Chondrocyte (in vitro differentiated cells): ENCODE data around the gene EPN1. TPM values are rescaled to one million over a fixed set of nuclear protein-coding genes. Genes with fewer than 3 reads are reported as not detected.
A peak's percentile ranks its signal among the peaks of the same experiment; 100 is the strongest.

Source experiments
- DNase-seq: peaks from one replicate; pipeline ENCODE4 v3.0.0; 2021; ENCODE audit warnings: mixed read lengths, low spot score
- H3K27ac Mint-ChIP-seq: one replicate; pipeline ENCODE4 v1.8.0; 2021; ENCODE audit warnings: mild to moderate bottlenecking, moderate library complexity, mixed read lengths; ENCODE audit not compliant: unreplicated experiment
- H3K27me3 Mint-ChIP-seq: 2 replicates; pipeline ENCODE4 v1.8.0; 2021; ENCODE audit warnings: low read depth, mixed read lengths
- H3K36me3 Mint-ChIP-seq: 2 replicates; pipeline ENCODE4 v1.8.0; 2021; ENCODE audit warnings: low read depth, mixed read lengths
- H3K4me1 Mint-ChIP-seq: 2 replicates; pipeline ENCODE4 v1.8.0; 2021; ENCODE audit warnings: low read depth, mild to moderate bottlenecking, mixed read lengths
- H3K4me3 Mint-ChIP-seq: one replicate; pipeline ENCODE4 v1.8.0; 2021; ENCODE audit warnings: mild to moderate bottlenecking, moderate library complexity, mixed read lengths; ENCODE audit not compliant: unreplicated experiment
- H3K9me3 Mint-ChIP-seq: 2 replicates; pipeline ENCODE4 v1.8.0; 2021; ENCODE audit warnings: low read depth, mixed read lengths
- total RNA-seq: library from RNA; stranded (reverse); gene quantifications from 3 replicates; pipeline ENCODE4 v1.2.1, GENCODE V29; 2021
- TF ChIP-seq, protein P1 (sequence below): fragments of 200-600 bp; sonication (generic); IDR thresholded peaks from 2 replicates; pipeline ENCODE4 v1.5.0; 2021; ENCODE audit warnings: antibody characterized with exemption, mild to moderate bottlenecking, moderate library complexity

Gene EPN1
- total RNA-seq, 1 donor from 2014 or later, result 124 TPM

- Mint-ChIP-seq H3K4me1 (peaks cover 38% of the 10 kb centered on the region), H3K27ac (peak overlapping the region; percentile 33), H3K9me3 (no peaks in the 10 kb centered on the region), H3K27me3 (no peaks in the 10 kb centered on the region), H3K36me3 (peaks cover 3% of the 10 kb centered on the region), H3K4me3 (no peak overlapping the region)
- TF ChIP-seq, protein P1, sequence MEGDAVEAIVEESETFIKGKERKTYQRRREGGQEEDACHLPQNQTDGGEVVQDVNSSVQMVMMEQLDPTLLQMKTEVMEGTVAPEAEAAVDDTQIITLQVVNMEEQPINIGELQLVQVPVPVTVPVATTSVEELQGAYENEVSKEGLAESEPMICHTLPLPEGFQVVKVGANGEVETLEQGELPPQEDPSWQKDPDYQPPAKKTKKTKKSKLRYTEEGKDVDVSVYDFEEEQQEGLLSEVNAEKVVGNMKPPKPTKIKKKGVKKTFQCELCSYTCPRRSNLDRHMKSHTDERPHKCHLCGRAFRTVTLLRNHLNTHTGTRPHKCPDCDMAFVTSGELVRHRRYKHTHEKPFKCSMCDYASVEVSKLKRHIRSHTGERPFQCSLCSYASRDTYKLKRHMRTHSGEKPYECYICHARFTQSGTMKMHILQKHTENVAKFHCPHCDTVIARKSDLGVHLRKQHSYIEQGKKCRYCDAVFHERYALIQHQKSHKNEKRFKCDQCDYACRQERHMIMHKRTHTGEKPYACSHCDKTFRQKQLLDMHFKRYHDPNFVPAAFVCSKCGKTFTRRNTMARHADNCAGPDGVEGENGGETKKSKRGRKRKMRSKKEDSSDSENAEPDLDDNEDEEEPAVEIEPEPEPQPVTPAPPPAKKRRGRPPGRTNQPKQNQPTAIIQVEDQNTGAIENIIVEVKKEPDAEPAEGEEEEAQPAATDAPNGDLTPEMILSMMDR, result no peak
- peak; percentile 92 for DNase-seq
Observed at GRCh38 chr19:55650602-55651230, 24.3 kb upstream of the EPN1 start.

DNA sequence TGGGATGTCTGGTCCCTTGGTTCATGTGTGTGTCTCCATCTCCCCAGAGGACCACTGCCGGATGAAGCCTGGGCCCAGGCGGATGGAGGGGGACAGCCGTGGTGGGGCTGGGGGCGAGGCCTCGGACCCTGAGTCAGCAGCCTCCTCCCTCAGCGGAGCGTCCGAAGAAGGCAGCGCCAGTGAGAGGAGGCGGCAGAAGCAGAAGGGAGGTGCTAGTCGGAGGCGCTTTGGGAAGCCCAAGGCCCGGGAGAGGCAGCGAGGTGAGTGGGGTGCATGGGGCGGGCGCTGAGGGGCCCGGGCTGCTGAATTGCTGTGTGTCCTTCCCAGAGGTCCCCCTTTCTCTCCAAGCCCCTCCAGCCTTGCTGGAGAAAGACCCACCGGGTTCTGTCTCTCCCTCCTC, 23.8 kb upstream of the EPN1 start:
- TF ChIP-seq, protein P1, result no peak
- no peak overlapping the region for H3K4me3 Mint-ChIP-seq
- no peaks in the 10 kb centered on the region for H3K27me3 Mint-ChIP-seq
- peaks cover 42% of the 10 kb centered on the region for H3K4me1 Mint-ChIP-seq
- H3K27ac Mint-ChIP-seq, result no peak overlapping the region
- DNase-seq, result peak; percentile 83
- H3K36me3 Mint-ChIP-seq, result peaks cover 3% of the 10 kb centered on the region
- H3K9me3 Mint-ChIP-seq, result no peaks in the 10 kb centered on the region

DNA sequence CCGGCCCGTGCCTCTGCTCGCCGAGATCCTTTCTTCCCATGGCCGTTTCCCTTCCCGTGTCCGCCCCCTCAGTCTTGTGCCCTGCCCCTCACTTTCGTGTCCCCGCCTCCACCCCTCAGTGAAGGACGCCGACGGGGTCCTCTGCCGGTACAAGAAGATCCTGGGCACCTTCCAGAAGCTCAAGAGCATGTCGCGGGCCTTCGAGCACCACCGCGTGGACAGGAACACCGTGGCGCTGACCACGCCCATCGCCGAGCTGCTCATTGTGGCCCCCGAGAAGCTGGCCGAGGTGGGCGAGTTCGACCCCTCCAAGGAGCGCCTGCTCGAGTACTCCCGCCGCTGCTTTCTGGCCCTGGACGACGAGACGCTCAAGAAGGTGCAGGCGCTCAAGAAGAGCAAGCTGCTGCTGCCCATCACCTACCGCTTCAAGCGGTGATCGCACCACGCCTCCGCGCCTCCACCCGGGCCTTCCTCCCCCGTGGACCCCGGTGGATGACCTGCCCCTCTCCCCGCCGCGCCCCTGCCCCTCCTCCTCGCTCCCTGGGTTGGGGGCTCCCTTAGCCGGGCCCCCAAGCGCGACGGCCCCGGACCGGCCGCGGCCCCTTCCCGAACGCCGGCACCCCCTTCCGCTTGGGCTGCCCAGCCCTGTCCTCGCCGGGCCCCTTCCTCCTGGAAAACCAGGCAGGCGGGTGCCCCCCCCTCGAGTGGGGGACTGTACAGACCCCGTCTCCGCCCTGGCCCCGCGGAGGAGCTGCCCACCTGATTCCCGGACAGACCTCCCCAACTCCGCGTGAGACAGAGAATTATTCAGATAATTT, 22.5 kb upstream of the EPN1 start:
- peaks cover 3% of the 10 kb centered on the region for H3K36me3 Mint-ChIP-seq
- peak; percentile 94 for DNase-seq
- H3K4me3 Mint-ChIP-seq, result no peak overlapping the region
- no peak overlapping the region for H3K27ac Mint-ChIP-seq
- no peaks in the 10 kb centered on the region for H3K9me3 Mint-ChIP-seq
- H3K4me1 Mint-ChIP-seq, result peaks cover 47% of the 10 kb centered on the region
- TF ChIP-seq, protein P1, result no peak
- no peaks in the 10 kb centered on the region for H3K27me3 Mint-ChIP-seq

- Mint-ChIP-seq H3K36me3 (peaks cover 3% of the 10 kb centered on the region), H3K27me3 (no peaks in the 10 kb centered on the region), H3K4me3 (peak overlapping the region; percentile 99), H3K4me1 (peaks cover 52% of the 10 kb centered on the region), H3K9me3 (no peaks in the 10 kb centered on the region), H3K27ac (peak overlapping the region; percentile 100)
- TF ChIP-seq, protein P1, result peak; percentile 100
- peak; percentile 99 for DNase-seq
Observed at GRCh38 chr19:55653651-55654322, 21.2 kb upstream of the EPN1 start.

DNA sequence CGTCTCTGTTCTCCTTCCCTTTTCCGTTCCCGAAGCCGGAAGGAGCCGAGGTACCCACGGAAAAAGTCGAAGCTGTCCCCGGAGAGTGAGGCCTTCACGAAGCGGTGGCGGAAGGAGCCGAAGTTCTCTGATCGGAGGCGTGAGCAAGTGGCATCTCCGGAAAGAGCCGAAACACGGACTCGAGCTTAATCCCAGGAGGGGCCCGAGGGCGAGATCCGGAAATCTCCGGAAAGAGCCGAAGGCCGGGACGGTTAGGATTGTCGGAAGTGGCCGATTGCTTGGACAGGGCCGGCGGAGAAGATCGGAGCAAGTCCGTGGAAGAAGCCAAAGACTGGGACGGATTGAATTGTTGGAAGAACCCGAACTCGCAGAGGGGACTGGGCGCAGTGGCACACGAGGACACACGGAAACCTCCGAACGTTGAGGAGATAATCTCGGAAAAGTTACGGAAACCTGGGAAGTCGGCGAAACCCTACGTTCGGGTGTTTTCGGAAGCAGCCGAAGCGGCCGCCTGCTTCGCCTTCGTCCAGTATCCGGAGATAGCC, 20.6 kb upstream of the EPN1 start:
- Mint-ChIP-seq H3K9me3 (no peaks in the 10 kb centered on the region), H3K27ac (peak overlapping the region; percentile 100), H3K4me3 (peak overlapping the region; percentile 99), H3K36me3 (peaks cover 3% of the 10 kb centered on the region), H3K27me3 (no peaks in the 10 kb centered on the region), H3K4me1 (peaks cover 48% of the 10 kb centered on the region)
- peak; percentile 99 for DNase-seq
- TF ChIP-seq, protein P1, result no peak
